Pancreas (tissue), 10 donors: ENCODE results near the gene TMC3. TPM values are rescaled to one million over a fixed set of nuclear protein-coding genes. Genes with fewer than 3 reads are reported as not detected.

Experiments
- ATAC-seq, 4 donors: fragments of 200-7000 bp; cut with Tn5 transposase; one replicate each; pipeline versions ENCODE4 v1.8.0 to v1.9.1; 2020; ENCODE audit warnings: mild to moderate bottlenecking in 4 of 4, moderate library complexity in 4 of 4
- DNase-seq, 6 donors: peaks; one replicate each; pipeline ENCODE4 v3.0.0-alpha.2; 2020
- FAIRE-seq: peaks from 2 replicates; lab custom pipeline; 2012; peaks lifted over from hg19 to GRCh38; lab: Jason Lieb, UNC
- H3K27ac ChIP-seq, 4 donors: fragments of 200-600 bp; sonication (generic); 1 replicate in 3 of 4; 2 replicates in 1 of 4; pipeline versions ENCODE4 v1.5.0 to v1.8.0; 2020
- H3K27me3 ChIP-seq, 4 donors: fragments of 200-600 bp; one replicate each; pipeline ENCODE4 v1.8.0; 2021
- H3K36me3 ChIP-seq, 3 donors: fragments of 200-600 bp; sonication (generic) in 1 of 3; one replicate each; pipeline versions ENCODE4 v1.5.0 to v1.8.0; 2020 to 2021
- H3K4me1 ChIP-seq, 3 donors: fragments of 200-600 bp; one replicate each; pipeline ENCODE4 v1.8.0; 2021
- H3K4me3 ChIP-seq, 4 donors: fragments of 200-600 bp; sonication (generic) in 2 of 4; one replicate each; pipeline versions ENCODE4 v1.5.0 to v1.8.0; 2020 to 2021
- H3K9me3 ChIP-seq, 4 donors: fragments of 200-600 bp; one replicate each; pipeline ENCODE4 v1.8.0; 2021
- WGBS, 2 donors: extraction: QIAGEN DNeasy Blood & Tissue Kit; methylation state at CpG; one replicate each; pipeline ENCODE4 v1.1.7; 2013; 5-methylcytosine and 5-hydroxymethylcytosine counted together
- intact Hi-C, 3 donors: fragments of 100-400 bp; cut with DNase I; formaldehyde crosslinking; loops; one replicate each; pipeline versions ENCODE4 v1.11.1 to v1.14.2; 2022
- polyA plus RNA-seq, 2 donors: library from polyadenylated mRNA; stranded (reverse); fragments of 200-250 nt; gene quantifications; one replicate each; pipeline ENCODE4 v1.2.3, GENCODE V29; 2013
- total RNA-seq, 6 donors: library from RNA; stranded (reverse); fragmentation: NEBNext Ultra II Directional in 4 of 6; extraction: Animal tissue kit (Norgen Biotek cat#: 25700) in 4 of 6; gene quantifications; one replicate each; pipeline versions ENCODE4 v1.2.1 to v1.2.4, GENCODE V29; 2021 to 2023
- TF ChIP-seq, protein P1 (sequence below), 4 donors: fragments of 200-600 bp; sonication (generic) in 3 of 4; IDR thresholded peaks; one replicate each; pipeline versions ENCODE4 v1.5.0 to v1.8.0; 2021; ENCODE audit warnings: antibody characterized with exemption in 4 of 4
- donor health status: healthy with polysubstance abuse.
- donor health status: DM: no; HTN: no; CAD: no; lungs with moderate emphysema.
- donor health status: DM: no; HTN: no; CAD: no.
- donor health status: control.
- donor health status: control.
- donor health status: Bipolar disorder and iron deficiency.
- donor health status: DM: yes; HTN: yes; CAD: no.
- donor health status: DM: no; HTN: no; CAD: no.
- donor health status: DM: no; HTN: no; CAD: no.
- donor health status: DM: yes; HTN: yes; CAD: no.

The TMC3 gene
- total and polyA plus RNA-seq, 8 donors: 0.03 to 0.05 TPM; not detected in 6

DNA sequence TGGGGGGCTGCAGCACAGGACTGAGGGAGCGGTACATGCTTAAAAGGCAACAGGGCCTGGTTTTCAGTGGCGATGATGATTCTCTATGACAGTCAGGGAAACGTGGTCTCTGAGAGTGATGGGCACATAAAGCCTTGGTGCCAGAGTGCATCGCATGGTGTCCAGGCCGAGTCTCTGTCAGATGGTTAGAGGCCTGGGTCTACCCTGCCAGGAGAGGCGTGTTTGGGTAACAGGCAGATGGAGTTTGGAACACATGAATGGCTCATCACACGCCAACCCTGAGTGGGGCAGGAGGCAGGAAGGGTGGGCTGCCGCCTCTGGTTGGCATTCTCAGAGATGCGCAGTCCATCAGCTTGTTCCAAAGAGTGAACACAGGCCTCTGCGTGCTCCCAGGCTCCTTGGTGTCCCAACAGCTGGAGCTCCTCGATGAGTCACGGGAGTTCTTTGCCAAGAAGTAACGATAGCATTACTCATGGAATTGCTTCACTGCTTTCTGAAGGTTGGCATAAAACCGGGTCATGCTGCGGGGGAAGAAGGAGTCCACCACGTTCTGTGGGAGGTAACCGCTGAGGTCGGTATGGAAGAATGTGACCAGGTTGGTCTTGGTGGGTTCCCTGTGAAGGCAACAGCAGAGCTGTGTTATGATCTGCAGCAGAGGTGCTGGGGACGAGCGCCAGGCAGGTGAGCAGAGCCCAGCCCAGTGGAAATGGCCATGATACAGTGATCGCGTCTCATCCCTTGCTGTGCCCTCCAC, 61.0 kb downstream of the TMC3 start:
- H3K27ac ChIP-seq: no peak overlapping the region
- FAIRE-seq: no peak
- WGBS, 2 donors: 87% methylated on average over 22 of the region's 22 CpGs
- no peak overlapping the region for H3K4me3 ChIP-seq
- DNase-seq: peak in 3 of 6 donors; percentile 8 to 53 (median 41)
- TF ChIP-seq, protein P1, sequence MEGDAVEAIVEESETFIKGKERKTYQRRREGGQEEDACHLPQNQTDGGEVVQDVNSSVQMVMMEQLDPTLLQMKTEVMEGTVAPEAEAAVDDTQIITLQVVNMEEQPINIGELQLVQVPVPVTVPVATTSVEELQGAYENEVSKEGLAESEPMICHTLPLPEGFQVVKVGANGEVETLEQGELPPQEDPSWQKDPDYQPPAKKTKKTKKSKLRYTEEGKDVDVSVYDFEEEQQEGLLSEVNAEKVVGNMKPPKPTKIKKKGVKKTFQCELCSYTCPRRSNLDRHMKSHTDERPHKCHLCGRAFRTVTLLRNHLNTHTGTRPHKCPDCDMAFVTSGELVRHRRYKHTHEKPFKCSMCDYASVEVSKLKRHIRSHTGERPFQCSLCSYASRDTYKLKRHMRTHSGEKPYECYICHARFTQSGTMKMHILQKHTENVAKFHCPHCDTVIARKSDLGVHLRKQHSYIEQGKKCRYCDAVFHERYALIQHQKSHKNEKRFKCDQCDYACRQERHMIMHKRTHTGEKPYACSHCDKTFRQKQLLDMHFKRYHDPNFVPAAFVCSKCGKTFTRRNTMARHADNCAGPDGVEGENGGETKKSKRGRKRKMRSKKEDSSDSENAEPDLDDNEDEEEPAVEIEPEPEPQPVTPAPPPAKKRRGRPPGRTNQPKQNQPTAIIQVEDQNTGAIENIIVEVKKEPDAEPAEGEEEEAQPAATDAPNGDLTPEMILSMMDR (IDR thresholded peaks at IDR 0.05): no peak
- H3K9me3 ChIP-seq: no peaks in the 10 kb centered on the region
- intact Hi-C loops: no loop called here
- no peaks in the 10 kb centered on the region for H3K4me1 ChIP-seq
- peak; percentile 40 to 79 (median 65) for ATAC-seq
- peaks cover 0 to 13% (median 0%) of the 10 kb centered on the region in 3 donors for H3K36me3 ChIP-seq
- H3K27me3 ChIP-seq: no peaks in the 10 kb centered on the region

DNA sequence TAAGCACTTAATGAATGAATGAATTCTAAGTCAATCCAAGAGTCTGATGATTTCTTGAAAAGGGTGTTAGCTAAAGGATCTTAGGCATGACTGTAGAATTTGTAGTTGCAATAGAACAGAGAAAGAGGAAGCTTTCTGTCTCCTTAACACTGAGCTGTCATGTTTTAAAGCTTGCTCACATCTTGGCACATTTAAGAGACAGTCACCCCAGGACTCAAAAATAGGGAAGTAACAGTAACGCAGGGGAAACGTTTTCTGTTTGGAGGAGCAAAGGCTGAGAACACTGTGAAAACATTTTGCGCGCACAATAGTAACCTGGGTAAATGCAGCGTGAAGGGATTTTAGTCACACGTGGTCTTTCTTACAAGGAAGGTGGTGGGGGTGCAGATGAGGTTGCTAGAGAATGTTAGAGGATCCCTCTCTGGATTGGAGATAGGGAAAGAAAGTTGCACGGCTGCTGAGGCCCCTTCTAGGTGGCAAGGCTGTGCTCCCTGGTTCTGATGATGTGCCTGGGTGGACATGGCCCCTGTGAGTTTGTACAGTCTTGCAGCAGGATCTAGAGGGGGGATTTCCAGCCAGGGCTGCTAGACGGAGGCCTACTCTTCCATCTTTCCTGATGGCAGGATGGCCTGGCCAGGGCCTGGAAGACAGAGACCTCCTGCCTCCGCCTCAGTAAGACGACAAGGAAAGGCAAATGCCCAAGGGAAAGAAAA, 62.1 kb downstream of the TMC3 start:
- ATAC-seq: peak in 3 of 4 donors; percentile 26 to 70 (median 65)
- H3K36me3 ChIP-seq: peaks cover 0 to 13% (median 0%) of the 10 kb centered on the region in 3 donors
- no peak overlapping the region for H3K4me3 ChIP-seq
- H3K4me1 ChIP-seq: no peaks in the 10 kb centered on the region
- no peaks in the 10 kb centered on the region for H3K27me3 ChIP-seq
- H3K9me3 ChIP-seq: no peaks in the 10 kb centered on the region
- WGBS, 2 donors: 84 to 87% methylated on average over 10 of the region's 10 CpGs
- H3K27ac ChIP-seq: peak overlapping the region in 2 of 4 donors; percentile 26 to 39
- FAIRE-seq: no peak
- intact Hi-C loops: no loop called here
- TF ChIP-seq, protein P1 (IDR thresholded peaks at IDR 0.05): no peak
- DNase-seq: no peak

DNA sequence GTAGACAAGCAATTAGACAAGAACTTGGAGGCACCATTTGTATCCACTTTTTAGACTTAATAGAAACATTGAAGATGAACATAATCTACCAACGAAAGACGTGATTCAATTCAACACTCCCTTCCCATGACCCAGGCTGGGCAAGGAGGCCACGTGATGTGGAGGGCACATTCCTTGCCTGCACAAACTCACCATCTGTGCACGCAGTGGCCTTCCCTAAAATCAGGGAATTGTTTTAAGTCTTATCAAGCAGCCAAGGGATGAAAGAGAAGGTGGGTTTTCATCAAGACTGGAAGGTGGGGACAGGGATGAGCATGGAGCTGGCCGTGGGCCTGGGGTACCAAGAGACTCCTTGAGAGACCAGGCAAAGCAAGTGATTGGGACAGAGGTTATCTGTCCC, 63.5 kb downstream of the TMC3 start:
- no peaks in the 10 kb centered on the region for H3K27me3 ChIP-seq
- H3K36me3 ChIP-seq: peaks cover 0 to 13% (median 0%) of the 10 kb centered on the region in 3 donors
- H3K4me1 ChIP-seq: no peaks in the 10 kb centered on the region
- H3K9me3 ChIP-seq: no peaks in the 10 kb centered on the region
- no peak overlapping the region for H3K4me3 ChIP-seq
- ATAC-seq: no peak
- TF ChIP-seq, protein P1 (IDR thresholded peaks at IDR 0.05): no peak
- DNase-seq: no peak
- no peak overlapping the region for H3K27ac ChIP-seq
- intact Hi-C loops: no loop called here
- 92 to 96% methylated on average over 5 of the region's 5 CpGs for WGBS, 2 donors
- FAIRE-seq: no peak

DNA sequence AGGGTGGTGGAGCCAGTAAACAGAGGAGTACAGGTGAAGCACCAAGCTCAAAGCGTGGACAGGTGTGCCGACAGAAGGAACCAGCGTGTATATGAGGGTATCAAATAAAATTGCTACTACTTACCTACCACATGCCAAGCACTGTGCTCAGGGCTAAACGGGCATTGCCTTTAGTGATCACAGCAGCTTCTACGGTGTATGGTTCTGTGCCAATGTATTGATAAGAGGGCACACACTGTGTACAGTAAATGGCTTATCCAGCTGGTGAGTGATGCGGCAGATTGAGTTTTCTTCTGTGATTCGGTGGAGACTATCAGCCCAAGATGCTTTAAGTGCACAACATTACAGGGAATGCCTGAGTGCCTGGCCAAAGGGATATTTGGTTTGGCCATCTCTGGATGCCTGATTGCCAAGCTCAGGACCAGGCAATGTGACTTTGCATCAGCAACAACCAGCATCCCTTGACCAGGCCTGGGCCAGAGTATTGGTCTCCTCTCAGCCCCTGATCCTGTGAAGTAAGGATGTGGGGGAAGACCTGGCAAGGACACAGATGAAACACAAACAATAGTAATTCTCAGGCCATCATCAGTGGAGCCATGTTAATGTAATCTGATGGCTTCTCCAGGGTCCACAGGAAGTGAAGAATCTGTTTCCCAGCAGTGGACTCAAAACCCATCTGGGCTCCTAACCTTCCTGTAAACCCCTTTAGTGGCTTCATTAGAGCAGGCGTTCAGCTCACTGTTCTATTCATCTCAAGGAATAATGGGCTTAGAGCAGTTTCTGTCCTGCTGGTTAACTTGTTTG, 64.2 kb downstream of the TMC3 start:
- FAIRE-seq (no peak), DNase-seq (no peak), ATAC-seq (no peak)
- no peak overlapping the region for H3K4me3 ChIP-seq
- no peaks in the 10 kb centered on the region for H3K27me3 ChIP-seq
- H3K4me1 ChIP-seq: no peaks in the 10 kb centered on the region
- intact Hi-C loops: no loop called here
- TF ChIP-seq, protein P1 (IDR thresholded peaks at IDR 0.05): no peak
- WGBS, 2 donors: 79 to 81% methylated on average over 8 of the region's 8 CpGs
- H3K9me3 ChIP-seq: no peaks in the 10 kb centered on the region
- H3K27ac ChIP-seq: no peak overlapping the region
- H3K36me3 ChIP-seq: peaks cover 0 to 13% (median 0%) of the 10 kb centered on the region in 3 donors
